Body of pancreas (tissue), 4 donors: ENCODE data around the gene AGAP1.

Experiments
- CTCF ChIP-seq, 7 experiments: fragments of 450-650 bp in 4 of 7; fragments of 200-600 bp in 3 of 7; sonication (generic) in 3 of 7; IDR thresholded peaks; one replicate each; pipeline ENCODE4 v1.5.1; 2016 to 2019; ENCODE audit warnings: antibody characterized with exemption in 7 of 7
- POLR2A ChIP-seq, 3 donors: fragments of 450-650 bp; IDR thresholded peaks; one replicate each; pipeline ENCODE4 v1.6.1; 2016; ENCODE audit warnings: antibody characterized with exemption in 3 of 3, mild to moderate bottlenecking in 2 of 3

DNA sequence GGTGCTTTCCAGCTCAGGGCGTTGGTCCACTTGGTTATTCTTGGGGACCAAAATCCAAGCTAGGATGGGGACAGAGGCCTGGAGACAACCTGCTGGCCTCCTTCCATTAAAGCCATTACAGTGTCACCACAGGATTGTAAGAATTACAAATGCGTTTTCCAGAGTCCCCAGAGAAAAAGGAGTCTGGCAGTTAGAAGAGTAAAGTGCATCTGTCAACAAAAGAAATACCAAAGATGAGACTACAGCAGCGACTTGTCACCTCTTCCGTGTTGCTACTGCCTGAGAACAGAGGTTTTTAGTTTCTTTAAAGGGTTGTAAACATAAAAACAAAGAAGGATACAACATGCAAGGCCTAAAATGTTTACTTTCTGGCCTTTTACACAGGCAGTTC, 235.7 kb downstream of the AGAP1 start:
- TF ChIP-seq CTCF (IDR thresholded peaks at IDR 0.05) (no peak), POLR2A (IDR thresholded peaks at IDR 0.05) (no peak)
